Measurements from ENCODE around the gene CYP19A1. TPM values are rescaled to one million over a fixed set of nuclear protein-coding genes. Genes with fewer than 3 reads are reported as not detected.
"Not testable (repeated sequence)": the region's sequence is repeated elsewhere in the genome, so short reads cannot be mapped to it uniquely, and the experiment has no call there.

The CYP19A1 gene
- total RNA-seq, 4 donors from 2014 or later, result not detected

DNA sequence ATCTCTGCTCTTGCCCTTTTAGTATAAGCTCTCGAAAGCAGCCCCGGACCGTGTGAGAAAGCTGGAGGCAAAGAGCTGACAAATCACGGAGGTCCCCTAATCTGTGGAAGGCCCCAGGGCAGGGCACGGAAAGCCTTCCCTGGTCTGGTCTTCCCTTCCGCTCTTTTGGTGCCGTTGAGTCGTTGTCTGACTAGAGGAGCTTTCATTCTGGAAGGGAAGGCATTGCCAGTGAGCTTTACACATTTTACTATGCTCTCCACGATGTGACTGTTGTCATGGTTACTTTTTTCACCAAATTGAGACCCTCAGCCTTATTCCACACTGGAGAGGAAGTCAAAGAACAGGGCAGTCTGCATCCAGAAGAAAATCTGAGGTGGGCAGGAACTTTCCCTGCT is 71.7 kb downstream of the CYP19A1 start:
- no peak overlapping the region for H3K27ac ChIP-seq
- intact Hi-C loops (cut with DNase I; ENCODE audit: low total_unique reads), result no loop called here
- H3K36me3 ChIP-seq, result no peaks in the 10 kb centered on the region
- TF ChIP-seq POLR2A (IDR thresholded peaks at IDR 0.05), result no peak
- TF ChIP-seq, protein P1, sequence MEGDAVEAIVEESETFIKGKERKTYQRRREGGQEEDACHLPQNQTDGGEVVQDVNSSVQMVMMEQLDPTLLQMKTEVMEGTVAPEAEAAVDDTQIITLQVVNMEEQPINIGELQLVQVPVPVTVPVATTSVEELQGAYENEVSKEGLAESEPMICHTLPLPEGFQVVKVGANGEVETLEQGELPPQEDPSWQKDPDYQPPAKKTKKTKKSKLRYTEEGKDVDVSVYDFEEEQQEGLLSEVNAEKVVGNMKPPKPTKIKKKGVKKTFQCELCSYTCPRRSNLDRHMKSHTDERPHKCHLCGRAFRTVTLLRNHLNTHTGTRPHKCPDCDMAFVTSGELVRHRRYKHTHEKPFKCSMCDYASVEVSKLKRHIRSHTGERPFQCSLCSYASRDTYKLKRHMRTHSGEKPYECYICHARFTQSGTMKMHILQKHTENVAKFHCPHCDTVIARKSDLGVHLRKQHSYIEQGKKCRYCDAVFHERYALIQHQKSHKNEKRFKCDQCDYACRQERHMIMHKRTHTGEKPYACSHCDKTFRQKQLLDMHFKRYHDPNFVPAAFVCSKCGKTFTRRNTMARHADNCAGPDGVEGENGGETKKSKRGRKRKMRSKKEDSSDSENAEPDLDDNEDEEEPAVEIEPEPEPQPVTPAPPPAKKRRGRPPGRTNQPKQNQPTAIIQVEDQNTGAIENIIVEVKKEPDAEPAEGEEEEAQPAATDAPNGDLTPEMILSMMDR (IDR thresholded peaks at IDR 0.05), result no peak
- H3K9me3 ChIP-seq, result no peaks in the 10 kb centered on the region
- H3K4me1 ChIP-seq, result no peaks in the 10 kb centered on the region
- DNase-seq, result no peak
- H3K4me3 ChIP-seq, result peak overlapping the region in 1 of 2 donors; percentile 32
- no peaks in the 10 kb centered on the region for H3K27me3 ChIP-seq

DNA sequence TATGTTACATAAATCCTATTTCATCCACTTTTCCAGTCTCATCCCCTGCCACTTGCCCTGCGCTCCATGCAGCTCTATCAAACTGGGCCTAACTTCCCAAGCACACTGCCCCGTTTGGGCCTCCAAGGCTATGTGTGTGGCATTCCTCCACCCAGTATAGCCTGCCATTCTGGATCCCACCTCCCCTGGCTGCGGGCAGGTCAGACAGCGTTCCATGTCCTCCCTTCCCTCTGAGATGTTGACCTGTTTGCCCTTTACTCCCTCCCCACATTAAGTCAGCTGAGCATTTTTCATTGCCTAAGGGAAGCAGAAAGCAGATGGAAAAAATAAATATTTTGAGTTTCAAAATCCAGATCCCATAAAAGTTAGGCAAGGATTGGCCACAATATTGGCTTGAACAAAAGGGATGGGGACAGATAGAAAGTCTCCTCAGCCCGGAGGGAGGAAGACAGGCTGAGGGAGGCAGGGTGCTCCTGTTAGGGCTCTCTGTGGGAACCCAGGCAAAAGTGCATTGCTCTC is 73.3 kb downstream of the CYP19A1 start:
- H3K27ac ChIP-seq, result no peak overlapping the region
- no peaks in the 10 kb centered on the region for H3K36me3 ChIP-seq
- H3K27me3 ChIP-seq, result no peaks in the 10 kb centered on the region
- no peaks in the 10 kb centered on the region for H3K9me3 ChIP-seq
- H3K4me1 ChIP-seq, result no peaks in the 10 kb centered on the region
- TF ChIP-seq, protein P1 (IDR thresholded peaks at IDR 0.05), result no peak
- no peak for TF ChIP-seq POLR2A (IDR thresholded peaks at IDR 0.05)
- no peak for DNase-seq
- intact Hi-C loops (cut with DNase I; ENCODE audit: low total_unique reads), result no loop called here
- no peak overlapping the region for H3K4me3 ChIP-seq

DNA sequence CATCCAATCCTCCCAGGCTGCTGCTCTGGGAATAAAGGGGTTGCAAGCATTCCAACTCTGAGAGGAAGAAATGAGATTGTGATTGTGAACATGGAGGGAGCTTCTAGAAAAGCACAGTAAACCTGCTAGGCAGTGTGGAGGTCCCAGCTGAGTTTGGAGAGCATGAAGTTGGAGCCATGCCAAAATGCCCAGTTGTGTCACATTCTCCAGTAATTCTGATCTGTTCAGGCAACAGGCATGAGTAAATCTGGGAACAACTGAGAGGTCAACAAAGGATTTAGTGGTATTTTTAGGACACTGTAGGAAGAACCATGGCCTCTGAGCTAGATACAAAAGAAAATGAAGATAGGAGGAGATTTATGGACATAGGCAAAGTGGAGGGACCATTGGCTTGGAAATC is 74.7 kb downstream of the CYP19A1 start:
- Histone ChIP-seq H3K9me3 (no peaks in the 10 kb centered on the region), H3K4me3 (no peak overlapping the region), H3K4me1 (no peaks in the 10 kb centered on the region), H3K36me3 (no peaks in the 10 kb centered on the region), H3K27me3 (no peaks in the 10 kb centered on the region), H3K27ac (no peak overlapping the region)
- TF ChIP-seq POLR2A (IDR thresholded peaks at IDR 0.05), result no peak
- TF ChIP-seq, protein P1 (IDR thresholded peaks at IDR 0.05), result no peak
- no peak for DNase-seq
- intact Hi-C loops (cut with DNase I; ENCODE audit: low total_unique reads), result no loop called here

DNA sequence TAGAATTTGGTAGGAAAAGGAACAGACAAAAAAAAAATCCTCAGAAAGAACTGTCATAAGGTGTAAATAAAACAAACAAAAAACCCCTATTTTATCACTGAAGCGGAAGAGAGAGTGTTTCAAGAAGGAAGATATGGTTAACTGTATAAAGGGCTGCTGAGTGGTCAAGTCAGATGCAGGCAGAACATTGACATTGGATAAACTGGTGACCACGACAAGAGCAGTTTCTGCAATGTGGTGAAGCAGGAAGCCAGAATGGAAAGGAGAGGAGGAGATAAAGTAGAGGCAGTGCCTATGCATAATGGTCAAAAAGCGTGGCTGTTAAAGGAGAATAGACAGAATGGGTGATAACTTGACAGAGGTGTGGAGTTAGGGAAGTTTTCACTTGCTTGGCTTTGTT is 75.3 kb downstream of the CYP19A1 start:
- no peaks in the 10 kb centered on the region for H3K36me3 ChIP-seq
- intact Hi-C loops (cut with DNase I; ENCODE audit: low total_unique reads), result no loop called here
- H3K9me3 ChIP-seq, result no peaks in the 10 kb centered on the region
- no peaks in the 10 kb centered on the region for H3K27me3 ChIP-seq
- H3K4me3 ChIP-seq, result no peak overlapping the region
- no peak for DNase-seq
- no peaks in the 10 kb centered on the region for H3K4me1 ChIP-seq
- no peak for TF ChIP-seq POLR2A (IDR thresholded peaks at IDR 0.05)
- TF ChIP-seq, protein P1 (IDR thresholded peaks at IDR 0.05), result no peak
- no peak overlapping the region for H3K27ac ChIP-seq

DNA sequence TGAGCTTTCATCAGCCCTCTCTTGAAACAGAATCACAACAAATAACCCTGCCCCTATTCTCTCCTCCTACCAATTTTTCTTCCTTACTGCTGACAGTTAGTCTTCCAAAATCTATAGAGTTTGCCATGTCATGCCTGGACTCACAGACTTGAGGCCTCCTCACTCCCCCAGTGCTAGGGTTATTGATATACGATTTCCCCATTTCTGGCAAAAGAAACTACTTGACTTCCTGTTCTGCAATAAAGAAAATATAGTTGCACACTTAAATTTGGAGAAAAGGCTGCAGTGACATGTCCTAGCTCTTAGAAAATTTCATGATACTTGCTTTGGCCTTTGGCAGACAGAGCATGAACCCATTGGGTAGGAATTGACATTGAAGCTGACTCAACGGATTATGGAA is 75.9 kb downstream of the CYP19A1 start:
- Histone ChIP-seq H3K27ac (no peak overlapping the region), H3K27me3 (no peaks in the 10 kb centered on the region), H3K9me3 (no peaks in the 10 kb centered on the region), H3K4me3 (no peak overlapping the region), H3K4me1 (no peaks in the 10 kb centered on the region), H3K36me3 (no peaks in the 10 kb centered on the region)
- no peak for TF ChIP-seq POLR2A (IDR thresholded peaks at IDR 0.05)
- TF ChIP-seq, protein P1 (IDR thresholded peaks at IDR 0.05), result no peak
- no peak for DNase-seq
- intact Hi-C loops (cut with DNase I; ENCODE audit: low total_unique reads), result no loop called here

DNA sequence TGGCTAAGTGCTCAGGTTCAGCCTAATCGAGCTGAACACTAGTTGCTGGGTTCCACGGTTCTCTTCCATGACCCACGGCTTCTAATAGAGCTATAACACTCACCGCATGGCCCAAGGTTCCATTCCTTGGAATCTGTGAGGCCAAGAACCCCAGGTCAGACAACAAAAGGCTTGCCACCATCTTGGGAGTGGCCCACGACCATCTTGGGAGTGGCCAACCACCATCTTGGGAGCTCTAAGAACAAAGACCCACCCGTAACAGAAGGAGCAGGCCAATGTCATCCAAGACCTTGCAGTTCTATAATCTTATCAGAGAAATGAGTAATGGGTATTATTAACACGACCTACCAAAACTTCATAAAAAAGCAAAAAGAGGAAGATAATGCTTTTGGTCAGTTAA is 77.3 kb downstream of the CYP19A1 start:
- H3K36me3 ChIP-seq; H3K4me1 ChIP-seq; H3K4me3 ChIP-seq; H3K9me3 ChIP-seq; DNase-seq; intact Hi-C loops (cut with DNase I; ENCODE audit: low total_unique reads); H3K27ac ChIP-seq; H3K27me3 ChIP-seq: not testable (repeated sequence)
